Fibroblast of peridontal ligament (primary cell): Measurements from ENCODE around the gene MYNN.
A peak's percentile ranks its signal among the peaks of the same experiment; 100 is the strongest.
"Not testable (repeated sequence)": the region's sequence is repeated elsewhere in the genome, so short reads cannot be mapped to it uniquely, and the experiment has no call there.

Experiments used
- DNase-seq: peaks from one replicate; pipeline ENCODE4 v3.0.0-alpha.2; 2010; ENCODE audit errors: extremely low read depth

Gene MYNN

GRCh38 chr3:169772897-169773816 is at the start of gene MYNN:
TSS of gene MYNN (plus strand) at chr3:169773396. CDS start at chr3:169774296, 900 bp downstream.
- peak; percentile 86 for DNase-seq

GRCh38 chr3:169731857-169732256 is 41.3 kb upstream of the MYNN start:
- DNase-seq = not testable (repeated sequence)

GRCh38 chr3:169739067-169739466 is 34.1 kb upstream of the MYNN start:
- no peak for DNase-seq

GRCh38 chr3:169744366-169745054 is 28.7 kb upstream of the MYNN start:
- peak; percentile 31 for DNase-seq

- no peak for DNase-seq
Observed at GRCh38 chr3:169746924-169747323, 26.3 kb upstream of the MYNN start.

- DNase-seq = no peak
Observed at GRCh38 chr3:169748670-169749069, 24.5 kb upstream of the MYNN start.

- no peak for DNase-seq
Observed at GRCh38 chr3:169750665-169751064, 22.5 kb upstream of the MYNN start.

- no peak for DNase-seq
Observed at GRCh38 chr3:169751875-169752274, 21.3 kb upstream of the MYNN start.

- no peak for DNase-seq
Observed at GRCh38 chr3:169754711-169755110, 18.5 kb upstream of the MYNN start.

GRCh38 chr3:169755488-169755887 is 17.7 kb upstream of the MYNN start:
- DNase-seq = no peak

GRCh38 chr3:169758359-169758994 is 14.7 kb upstream of the MYNN start:
- DNase-seq = no peak

GRCh38 chr3:169759256-169759655 is 13.9 kb upstream of the MYNN start:
- DNase-seq = no peak

GRCh38 chr3:169760479-169760878 is 12.7 kb upstream of the MYNN start:
- peak; percentile 66 for DNase-seq

GRCh38 chr3:169764312-169764881 is 8.8 kb upstream of the MYNN start:
- DNase-seq = peak; percentile 68

GRCh38 chr3:169764882-169765612 is 8.1 kb upstream of the MYNN start, which contains the start of gene TERC:
TSS of gene TERC (minus strand) at chr3:169765060.
- peak; percentile 92 for DNase-seq

GRCh38 chr3:169769287-169770181 is 3.7 kb upstream of the MYNN start, which contains the start of gene ACTRT3:
TSS of gene ACTRT3 (minus strand) at chr3:169769561. CDS start at chr3:169769520, 41 bp downstream.
- DNase-seq = peak; percentile 61

- peak; percentile 92 for DNase-seq
Observed at GRCh38 chr3:169771497-169772304, 1.5 kb upstream of the MYNN start.

- peak; percentile 81 for DNase-seq
Observed at GRCh38 chr3:169772305-169772896, 795 bp upstream of the MYNN start.

GRCh38 chr3:169774186-169774585 is 990 bp downstream of the MYNN start:
- no peak for DNase-seq
